Activated CD4-positive, alpha-beta T cell treated with anti-CD3 and anti-CD28 coated beads, Interleukin-10, Interleukin-2, amounts not matched to agents 100 ng/mL and 50 ng/mL, durations not matched to agents 16 hours and 8 hours (primary cell): ENCODE results near the gene CTSW.

Source experiments
- DNase-seq: peaks from one replicate; pipeline ENCODE4 v3.0.0-alpha.2; 2020

CTSW gene

GRCh38 chr11:65906602-65907001 is 27.0 kb downstream of the CTSW start:
- no peak for DNase-seq

GRCh38 chr11:65907878-65908277 is 28.2 kb downstream of the CTSW start:
- DNase-seq: no peak

DNA sequence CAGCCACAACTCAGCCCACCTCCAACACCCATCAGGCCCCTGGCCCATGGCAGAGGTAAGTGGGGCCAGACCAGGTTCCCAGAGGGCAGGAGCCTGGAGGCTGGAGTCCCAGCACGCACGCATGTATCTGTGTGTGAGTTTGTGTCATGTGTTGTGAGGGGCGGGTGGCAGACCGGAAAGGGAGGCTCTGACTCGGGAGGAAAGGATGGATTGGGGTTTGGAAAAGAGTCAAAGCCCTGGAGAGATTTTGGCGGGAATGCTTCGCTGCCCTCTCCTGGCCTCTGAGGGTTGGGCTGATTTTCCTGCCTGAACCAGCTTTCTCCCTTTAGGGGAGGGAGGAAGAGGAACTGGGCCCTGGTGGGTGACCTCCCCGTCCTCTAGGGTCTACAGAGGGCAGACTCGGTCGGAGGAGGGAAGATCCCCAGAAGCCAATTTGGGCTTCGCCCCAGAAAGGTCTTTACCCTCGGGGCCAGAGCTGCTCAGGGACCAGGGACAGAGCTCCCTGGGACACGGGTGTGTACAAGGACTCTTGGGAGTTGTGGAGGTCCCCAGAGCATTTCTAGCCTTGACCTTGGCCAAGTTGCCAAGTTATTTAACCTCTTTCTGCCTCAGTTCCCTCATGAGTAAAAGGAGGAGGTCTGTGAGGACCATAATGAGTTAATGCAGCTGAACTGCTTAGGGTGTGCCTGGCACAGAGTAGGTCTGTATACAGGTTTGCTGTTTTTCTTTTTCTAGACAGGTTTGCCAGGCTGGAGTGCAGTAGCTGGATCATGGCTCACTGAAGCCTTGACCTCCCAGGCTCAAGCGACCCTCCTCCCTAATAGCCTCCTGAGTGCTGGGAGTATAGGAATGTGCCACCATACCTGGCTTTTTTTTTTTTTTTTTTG is 32.3 kb downstream of the CTSW start:
- no peak for DNase-seq

DNA sequence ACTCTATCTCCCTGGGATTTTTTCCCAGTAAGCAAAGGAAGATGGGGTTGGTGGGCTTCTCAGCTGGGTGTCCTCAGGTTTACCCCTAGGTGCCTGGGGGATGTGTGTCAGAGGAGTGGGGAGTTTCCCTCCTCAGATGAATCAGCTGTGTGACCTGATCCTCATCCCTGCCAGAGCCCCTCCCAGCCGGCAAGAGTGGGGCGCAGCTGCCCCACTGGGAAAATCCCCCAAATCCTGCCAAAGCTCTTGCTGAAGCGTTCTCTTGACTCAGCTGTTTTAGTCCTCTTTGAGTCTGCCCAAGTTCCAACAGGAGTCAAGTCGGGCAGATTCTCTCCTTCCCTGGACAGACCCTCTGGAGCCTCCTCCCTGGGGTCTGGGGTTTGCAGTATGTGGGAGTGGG is 33.2 kb downstream of the CTSW start:
- DNase-seq: no peak

DNA sequence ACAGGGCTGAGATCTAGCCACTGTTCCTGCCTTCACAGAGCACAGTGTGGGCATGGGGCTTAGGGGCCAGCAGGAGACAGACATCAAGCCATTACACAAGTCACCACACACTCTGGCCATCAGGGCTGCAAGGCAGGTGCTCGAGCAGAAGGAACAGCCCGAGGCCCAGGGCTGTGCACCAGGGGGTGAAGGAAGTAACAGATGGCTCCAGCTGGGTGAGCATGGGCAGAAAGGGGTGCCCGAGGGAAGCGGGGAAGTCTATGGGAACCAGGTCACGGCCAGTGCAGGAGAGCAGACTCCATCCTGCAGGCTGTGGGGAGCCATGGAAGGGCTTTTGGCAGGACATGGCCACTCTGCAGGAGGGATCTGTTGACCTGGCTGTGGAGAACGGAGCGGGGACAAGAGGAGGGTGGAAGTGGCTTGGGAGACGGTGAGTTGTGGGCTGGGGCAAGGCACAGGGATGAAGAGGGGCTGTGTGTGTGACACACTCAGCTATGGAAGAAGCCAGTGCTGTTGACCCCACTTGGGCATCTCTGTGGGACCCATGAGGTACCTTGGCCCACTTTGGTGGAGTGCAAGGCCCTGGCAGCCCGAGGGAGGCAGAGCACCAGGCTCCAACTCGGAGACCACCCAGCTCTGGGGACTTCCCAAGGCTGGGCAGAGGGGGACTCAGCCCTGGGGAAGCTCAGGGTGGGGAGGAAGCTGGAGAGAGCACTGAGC is 35.6 kb downstream of the CTSW start:
- no peak for DNase-seq

DNA sequence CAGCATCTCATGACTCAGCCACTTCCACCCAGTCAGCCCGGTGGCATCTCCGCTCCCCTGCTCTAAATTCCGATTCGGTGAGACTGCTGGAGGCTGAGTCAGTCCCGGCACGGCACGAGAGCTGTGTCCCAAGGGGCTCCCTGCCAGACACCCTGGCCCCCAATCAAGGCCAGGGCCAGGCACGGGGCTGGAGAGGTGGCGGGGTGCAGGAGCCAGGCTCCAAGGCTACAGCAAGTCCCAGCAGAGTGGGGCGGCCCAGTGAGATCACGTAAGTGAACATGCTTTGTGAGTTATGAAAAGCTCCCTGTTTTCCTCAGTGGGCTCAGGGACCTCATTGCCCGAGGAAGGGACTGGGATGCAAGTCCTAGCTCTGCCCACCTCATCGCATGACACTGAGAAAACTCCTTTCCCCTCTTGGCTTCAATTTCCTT is 36.2 kb downstream of the CTSW start:
- DNase-seq: no peak

DNA sequence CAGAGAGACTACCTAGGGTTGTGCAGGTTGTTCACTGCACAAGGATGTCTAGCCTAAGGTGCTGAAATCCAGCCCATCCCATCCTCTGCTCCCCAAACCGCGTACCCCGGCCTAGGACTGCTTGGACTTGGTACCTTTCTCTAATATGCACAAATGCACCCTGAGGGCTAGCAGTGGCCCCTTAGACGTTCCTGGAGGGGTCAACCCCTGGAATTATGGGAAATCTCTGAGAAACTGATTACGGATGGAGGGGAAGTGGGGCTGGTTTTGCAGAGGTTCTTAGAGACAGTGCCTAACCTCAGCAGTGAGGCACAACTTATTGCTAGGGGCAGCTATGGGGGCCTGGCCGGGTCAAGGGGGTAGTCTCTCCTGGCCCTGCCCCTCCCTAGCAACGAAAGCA is 36.8 kb downstream of the CTSW start:
- no peak for DNase-seq

- no peak for DNase-seq
Observed at GRCh38 chr11:65917077-65917433, 37.4 kb downstream of the CTSW start.

GRCh38 chr11:65917434-65918210 is 38.0 kb downstream of the CTSW start:
- DNase-seq: no peak

- no peak for DNase-seq
Observed at GRCh38 chr11:65918211-65919140, 38.8 kb downstream of the CTSW start, which contains the start of gene C11orf68. Gene C11orf68, minus strand, starts transcription at chr11:65919062. Its CDS starts 31 bp downstream, at chr11:65919031.

GRCh38 chr11:65919141-65919572 is 39.5 kb downstream of the CTSW start, which contains the start of gene DRAP1:
Gene DRAP1, plus strand, starts transcription at chr11:65919426. Its CDS starts 76 bp downstream, at chr11:65919502.
- DNase-seq: peak; percentile 99

DNA sequence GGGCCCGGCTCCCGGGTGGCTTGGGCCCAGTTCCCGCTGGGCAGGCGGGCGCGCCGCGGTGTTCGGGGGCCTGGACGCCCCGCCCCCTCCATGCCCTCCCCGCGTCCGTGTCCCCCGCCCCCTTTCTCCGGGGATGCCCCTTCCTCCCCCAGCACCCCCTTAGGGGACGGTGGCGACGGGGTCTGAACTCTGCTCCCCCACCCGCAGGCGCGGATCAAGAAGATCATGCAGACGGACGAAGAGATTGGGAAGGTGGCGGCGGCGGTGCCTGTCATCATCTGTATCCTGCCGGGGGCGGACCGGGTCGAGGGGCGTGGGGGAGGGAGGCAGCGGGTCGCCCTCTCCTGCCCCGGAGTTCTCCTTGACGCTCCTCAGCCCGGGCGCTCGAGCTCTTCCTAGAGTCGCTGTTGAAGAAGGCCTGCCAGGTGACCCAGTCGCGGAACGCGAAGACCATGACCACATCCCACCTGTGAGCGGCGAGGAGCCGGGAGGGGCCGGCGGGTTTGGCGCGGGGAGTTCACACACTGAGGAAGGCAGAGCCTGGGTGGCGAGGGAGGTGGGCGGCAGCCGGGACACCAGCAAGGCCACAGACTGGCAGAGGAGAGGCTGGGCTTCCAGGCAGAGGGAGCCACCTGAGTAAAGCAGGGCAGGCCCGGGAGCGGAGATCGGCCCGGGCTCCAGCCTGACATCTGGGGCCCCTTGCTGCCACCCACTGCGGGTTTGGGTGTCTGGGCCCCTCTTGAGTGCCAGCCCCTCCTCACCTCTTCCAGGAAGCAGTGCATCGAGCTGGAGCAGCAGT is 40.1 kb downstream of the CTSW start:
- no peak for DNase-seq

GRCh38 chr11:65920372-65920802 is 40.8 kb downstream of the CTSW start:
- DNase-seq: no peak

DNA sequence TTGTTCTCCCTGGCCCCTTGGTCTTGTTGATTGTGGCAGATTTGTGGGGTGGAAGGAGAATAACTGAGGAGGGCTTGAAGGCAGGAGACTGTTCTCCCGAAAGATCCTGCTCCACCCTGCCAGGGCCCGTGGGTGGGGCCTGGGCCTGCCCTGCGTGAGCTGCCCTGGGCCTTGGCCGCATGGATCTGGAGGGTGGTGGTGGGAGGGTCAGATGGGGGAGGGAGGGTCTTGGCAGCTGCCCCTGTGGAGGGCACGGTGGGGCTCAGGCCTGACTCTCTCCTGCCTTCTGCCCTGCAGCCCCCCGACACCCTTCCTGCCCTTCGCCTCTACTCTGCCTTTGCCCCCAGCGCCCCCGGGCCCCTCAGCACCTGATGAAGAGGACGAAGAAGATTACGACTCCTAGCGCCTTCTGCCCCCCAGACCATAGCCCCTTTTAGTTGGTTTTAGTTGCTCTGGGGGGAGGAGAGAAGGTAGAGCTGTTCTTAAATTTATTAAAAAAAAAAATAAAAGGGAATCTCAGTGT is 41.5 kb downstream of the CTSW start:
- DNase-seq: no peak

DNA sequence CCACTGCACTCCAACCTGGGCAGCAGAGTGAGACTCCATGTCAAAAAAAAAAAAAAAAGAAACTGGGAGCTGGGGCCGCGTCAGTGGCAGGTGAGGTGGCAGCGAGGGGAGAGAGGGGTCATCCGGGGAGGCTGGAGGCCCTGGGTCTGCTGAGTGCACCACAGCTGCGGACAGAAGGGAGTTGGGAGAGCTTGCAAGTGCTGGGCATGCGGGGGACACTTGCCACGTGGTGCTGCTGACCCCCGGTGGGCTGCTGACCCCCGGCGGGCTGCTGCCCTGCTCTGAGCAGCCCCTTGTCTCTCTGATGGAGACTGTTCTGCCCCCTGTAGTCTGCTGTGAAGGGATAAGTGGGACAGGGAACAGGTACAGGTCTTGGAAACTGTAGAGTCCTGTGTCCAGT is 42.2 kb downstream of the CTSW start:
- DNase-seq: no peak

GRCh38 chr11:65922565-65922964 is 42.9 kb downstream of the CTSW start:
- DNase-seq: no peak

DNA sequence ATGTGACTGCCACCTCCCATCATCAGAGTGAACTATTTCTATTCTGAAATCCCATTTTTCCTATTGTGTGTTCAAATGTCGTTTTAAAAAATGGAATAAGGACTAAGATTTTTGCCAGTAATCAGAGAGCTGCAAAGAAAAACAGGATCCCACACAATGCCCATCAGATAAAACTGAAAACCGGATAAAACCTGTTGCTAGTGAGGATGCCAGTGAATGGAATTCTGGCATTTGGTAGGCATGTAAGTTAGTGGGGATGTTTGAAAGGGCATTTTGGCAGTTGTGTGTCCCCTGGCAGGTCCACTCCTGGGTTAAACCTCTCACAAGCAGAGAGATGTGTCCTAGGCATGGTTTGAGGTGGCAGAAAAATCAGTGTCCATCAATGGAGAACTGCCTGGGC is 45.8 kb downstream of the CTSW start:
- no peak for DNase-seq

DNA sequence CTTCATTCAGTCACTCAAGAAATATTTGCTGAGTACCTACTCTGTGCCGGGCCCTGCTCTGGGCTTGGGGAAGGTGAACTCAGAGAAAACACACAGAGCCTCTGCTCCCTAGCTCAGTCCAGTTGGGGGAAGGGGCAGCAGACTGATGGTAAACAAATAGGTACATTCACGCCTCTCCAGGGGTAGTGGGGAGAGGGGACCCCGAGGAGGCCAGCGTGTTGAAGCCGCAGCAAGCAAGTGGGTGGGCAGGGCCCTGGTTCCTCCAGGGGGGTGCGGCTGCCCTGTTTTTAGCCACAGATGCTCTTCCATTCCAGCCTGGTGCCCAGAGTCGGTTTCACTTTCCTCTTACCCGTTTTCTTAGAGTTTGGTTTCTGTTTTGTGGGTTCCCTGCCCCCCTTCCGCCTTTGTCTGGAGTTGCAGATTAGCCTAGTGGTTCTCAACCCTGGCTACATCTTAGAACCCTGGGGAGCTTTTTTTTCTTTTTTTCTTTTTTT is 48.3 kb downstream of the CTSW start:
- peak; percentile 87 for DNase-seq

GRCh38 chr11:65928667-65929066 is 49.0 kb downstream of the CTSW start:
- DNase-seq: no peak

DNA sequence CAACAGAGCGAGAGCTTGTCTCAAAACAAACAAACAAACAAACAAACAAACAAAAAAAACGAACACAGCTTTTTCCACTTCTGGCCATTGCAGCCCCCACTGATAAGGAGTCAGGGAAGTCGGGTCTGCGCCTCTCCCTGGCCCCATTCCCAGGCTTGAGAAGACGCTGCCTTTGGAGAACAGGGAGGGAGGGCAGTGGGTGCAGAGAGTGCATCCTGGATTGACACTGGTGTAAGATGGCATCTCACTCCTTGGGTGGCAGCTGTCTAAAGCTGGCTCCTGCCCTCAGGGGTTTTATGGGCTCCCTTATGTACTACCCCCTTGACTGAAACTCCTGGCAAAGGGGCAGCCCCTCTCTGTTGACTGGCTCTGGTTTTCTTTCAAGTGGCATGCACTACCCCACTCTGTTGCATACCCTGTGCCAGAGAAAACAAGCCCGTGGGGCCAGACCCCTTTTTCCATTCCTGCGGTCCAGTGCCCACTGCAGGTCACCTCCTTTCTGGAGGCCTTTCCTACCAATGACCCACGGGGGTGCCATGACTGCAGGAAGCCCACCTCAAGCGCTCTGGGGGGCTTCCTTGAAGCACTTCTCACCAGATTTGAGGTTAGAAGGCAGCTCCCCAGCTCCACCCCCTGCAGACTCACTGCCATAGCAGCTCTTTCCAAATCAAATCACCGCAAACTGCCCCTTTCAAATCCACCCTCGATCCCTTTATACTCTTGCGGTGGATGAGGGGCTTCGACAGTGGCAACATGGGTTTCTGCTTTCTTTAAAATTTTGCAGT is 52.3 kb downstream of the CTSW start:
- DNase-seq: no peak
